ENCODE measurements around the gene NFE2L2.

GRCh38 chr2:177212106-177212890, 52.2 kb downstream of the NFE2L2 start, which contains the start of gene HNRNPA3:
- TF ChIP-seq CTCF (IDR thresholded peaks at IDR 0.05) (peak in 2 of 4 donors; percentile 10 to 15), POLR2A (IDR thresholded peaks at IDR 0.05) (peak; percentile 97)
